Mononuclear cell (primary cell): ENCODE data around the gene PCDHGB3. TPM values are rescaled to one million over a fixed set of nuclear protein-coding genes. Genes with fewer than 3 reads are reported as not detected.
A peak's percentile ranks its signal among the peaks of the same experiment; 100 is the strongest.
"Not testable (repeated sequence)": the region's sequence is repeated elsewhere in the genome, so short reads cannot be mapped to it uniquely, and the experiment has no call there.

Experiments used
- H3K27me3 ChIP-seq: 2 replicates; pipeline ENCODE4 v1.6.0; 2011; ENCODE audit warnings: low read length, control low read depth; ENCODE audit not compliant: insufficient read depth
- H3K4me1 ChIP-seq: 2 replicates; pipeline ENCODE4 v1.5.1; 2011; ENCODE audit warnings: mild to moderate bottlenecking, low read length, control low read depth; ENCODE audit not compliant: insufficient read depth
- H3K4me3 ChIP-seq: 2 replicates; pipeline ENCODE4 v1.5.1; 2011; ENCODE audit warnings: mild to moderate bottlenecking, low read length, moderate library complexity
- H3K9me3 ChIP-seq: 2 replicates; pipeline ENCODE4 v1.5.1; 2011; ENCODE audit warnings: low read depth, mild to moderate bottlenecking, control low read depth, low read length
- total RNA-seq: library from RNA; depleted of rRNA; stranded (reverse); fragments of >200 nt; gene quantifications from one replicate; pipeline ENCODE4 v1.2.3, GENCODE V29; 2012

Gene PCDHGB3
- total RNA-seq, 1 donor = 0.63 TPM

DNA sequence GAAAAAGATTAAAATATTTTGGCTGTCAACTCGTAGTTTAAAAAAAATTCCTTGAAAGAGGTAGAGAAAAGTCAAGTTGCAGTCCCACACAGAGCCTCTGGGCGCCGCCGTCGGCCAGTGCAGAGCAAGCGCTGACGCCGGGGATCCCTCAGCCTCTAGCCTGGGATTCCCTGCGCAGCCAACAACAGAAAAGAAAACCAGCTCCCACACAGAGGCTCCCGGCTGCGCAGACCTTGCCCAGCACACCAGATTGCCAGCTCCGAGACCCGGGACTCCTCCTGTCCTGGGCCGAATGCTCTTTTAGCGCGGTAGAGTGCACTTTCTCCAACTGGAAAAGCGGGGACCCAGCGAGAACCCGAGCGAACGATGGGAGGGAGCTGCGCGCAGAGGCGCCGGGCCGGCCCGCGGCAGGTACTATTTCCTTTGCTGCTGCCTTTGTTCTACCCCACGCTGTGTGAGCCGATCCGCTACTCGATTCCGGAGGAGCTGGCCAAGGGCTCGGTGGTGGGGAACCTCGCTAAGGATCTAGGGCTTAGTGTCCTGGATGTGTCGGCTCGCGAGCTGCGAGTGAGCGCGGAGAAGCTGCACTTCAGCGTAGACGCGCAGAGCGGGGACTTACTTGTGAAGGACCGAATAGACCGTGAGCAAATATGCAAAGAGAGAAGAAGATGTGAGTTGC, 47.6 kb downstream of the PCDHGB3 start, which contains the start of gene PCDHGB7:
Gene PCDHGB7 (plus strand): TSS at position 184 of the 679 bp plus-strand sequence. CDS start 183 bp downstream, at position 367.
- not testable (repeated sequence) for H3K9me3 ChIP-seq, H3K4me3 ChIP-seq
- H3K27me3 ChIP-seq = peaks cover 98% of the 10 kb centered on the region
- peaks cover 23% of the 10 kb centered on the region for H3K4me1 ChIP-seq

DNA sequence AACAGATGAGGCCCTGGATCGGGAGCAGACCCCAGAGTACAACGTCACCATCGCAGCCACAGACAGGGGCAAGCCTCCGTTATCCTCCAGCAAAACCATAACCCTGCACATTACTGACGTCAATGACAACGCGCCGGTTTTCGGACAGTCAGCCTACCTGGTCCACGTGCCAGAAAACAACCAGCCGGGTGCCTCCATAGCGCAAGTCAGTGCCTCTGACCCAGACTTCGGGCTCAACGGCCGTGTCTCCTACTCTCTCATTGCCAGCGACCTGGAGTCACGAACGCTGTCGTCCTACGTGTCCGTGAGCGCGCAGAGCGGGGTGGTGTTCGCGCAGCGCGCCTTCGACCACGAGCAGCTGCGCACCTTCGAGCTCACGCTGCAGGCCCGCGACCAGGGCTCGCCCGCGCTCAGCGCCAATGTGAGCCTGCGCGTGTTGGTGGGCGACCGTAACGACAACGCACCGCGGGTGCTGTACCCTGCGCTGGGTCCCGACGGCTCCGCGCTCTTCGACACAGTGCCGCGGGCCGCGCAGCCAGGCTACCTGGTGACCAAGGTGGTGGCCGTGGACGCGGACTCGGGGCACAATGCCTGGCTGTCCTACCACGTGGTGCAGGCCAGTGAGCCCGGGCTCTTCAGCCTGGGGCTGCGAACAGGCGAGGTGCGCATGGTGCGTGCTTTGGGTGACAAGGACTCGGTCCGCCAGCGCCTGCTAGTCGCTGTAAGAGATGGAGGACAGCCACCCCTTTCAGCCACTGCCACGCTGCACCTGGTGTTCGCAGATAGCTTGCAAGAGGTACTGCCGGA, 49.2 kb downstream of the PCDHGB3 start:
- no peak overlapping the region for H3K4me3 ChIP-seq
- H3K9me3 ChIP-seq = no peaks in the 10 kb centered on the region
- peaks cover 12% of the 10 kb centered on the region for H3K4me1 ChIP-seq
- H3K27me3 ChIP-seq = peaks cover 95% of the 10 kb centered on the region

DNA sequence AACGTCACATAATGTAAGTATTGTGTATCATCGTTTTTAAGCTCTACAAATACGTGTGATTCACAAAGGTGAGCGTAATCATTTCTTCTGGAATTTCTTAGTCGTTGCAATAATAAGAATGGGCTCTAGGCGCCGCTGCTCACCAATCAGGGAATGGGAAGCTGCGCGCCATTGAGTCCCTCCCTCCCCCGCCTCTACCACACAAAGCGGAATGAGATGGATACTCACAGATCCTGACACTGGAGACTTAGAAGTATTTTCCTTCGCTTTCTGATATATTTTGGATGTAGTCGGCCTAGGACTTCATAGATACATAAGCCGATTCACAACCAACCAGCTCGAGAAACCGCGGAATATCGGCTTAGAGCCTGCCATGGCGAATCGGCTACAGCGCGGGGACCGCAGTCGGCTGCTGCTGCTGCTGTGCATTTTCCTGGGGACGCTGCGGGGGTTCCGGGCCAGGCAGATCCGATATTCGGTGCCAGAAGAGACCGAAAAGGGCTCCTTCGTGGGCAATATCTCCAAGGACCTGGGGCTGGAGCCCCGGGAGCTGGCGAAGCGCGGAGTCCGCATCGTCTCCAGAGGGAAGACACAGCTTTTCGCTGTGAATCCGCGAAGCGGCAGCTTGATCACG, 50.9 kb downstream of the PCDHGB3 start, which contains the start of gene PCDHGA11:
Gene PCDHGA11 (plus strand): TSS at position 197 of the 634 bp plus-strand sequence. CDS start 177 bp downstream, at position 374.
- H3K4me1 ChIP-seq = peaks cover 12% of the 10 kb centered on the region
- H3K9me3 ChIP-seq = no peaks in the 10 kb centered on the region
- peak within 1 kb of the TSS; percentile 25 for H3K4me3 ChIP-seq
- H3K27me3 ChIP-seq = peaks cover 97% of the 10 kb centered on the region

DNA sequence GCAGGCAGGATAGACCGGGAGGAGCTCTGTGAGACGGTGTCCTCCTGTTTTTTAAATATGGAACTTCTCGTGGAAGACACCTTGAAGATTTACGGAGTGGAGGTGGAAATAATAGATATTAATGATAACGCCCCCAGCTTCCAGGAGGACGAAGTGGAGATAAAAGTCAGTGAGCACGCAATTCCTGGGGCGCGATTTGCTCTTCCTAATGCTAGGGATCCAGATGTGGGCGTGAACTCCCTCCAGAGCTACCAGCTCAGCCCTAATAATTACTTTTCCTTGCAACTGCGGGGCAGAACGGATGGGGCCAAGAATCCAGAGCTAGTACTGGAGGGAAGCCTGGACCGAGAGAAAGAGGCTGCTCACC, 51.4 kb downstream of the PCDHGB3 start:
- peak overlapping the region; percentile 25 for H3K4me3 ChIP-seq
- peaks cover 97% of the 10 kb centered on the region for H3K27me3 ChIP-seq
- peaks cover 12% of the 10 kb centered on the region for H3K4me1 ChIP-seq
- H3K9me3 ChIP-seq = no peaks in the 10 kb centered on the region

Other genes with a start within 250 kb of the PCDHGB3 start
- not detected for gene PCDHB4, start 248.4 kb upstream of the PCDHGB3 start, total RNA-seq
- 0.10 TPM for gene PCDHB5, start 235.0 kb upstream of the PCDHGB3 start, total RNA-seq
- gene PCDHB6, start 220.2 kb upstream of the PCDHGB3 start, total RNA-seq = not detected
- under 0.01 TPM for gene PCDHB7, start 197.6 kb upstream of the PCDHGB3 start, total RNA-seq
- gene PCDHB8, start 192.5 kb upstream of the PCDHGB3 start, total RNA-seq = not detected
- gene PCDHB16, start 187.9 kb upstream of the PCDHGB3 start, total RNA-seq = not detected
- 0.31 TPM for gene PCDHB9, start 183.1 kb upstream of the PCDHGB3 start, total RNA-seq
- gene PCDHB10, start 177.9 kb upstream of the PCDHGB3 start, total RNA-seq = not detected
- gene PCDHB11, start 170.6 kb upstream of the PCDHGB3 start, total RNA-seq = not detected
- gene PCDHB12, start 161.5 kb upstream of the PCDHGB3 start, total RNA-seq = not detected
- not detected for gene PCDHB13, start 156.3 kb upstream of the PCDHGB3 start, total RNA-seq
- gene PCDHB14, start 146.9 kb upstream of the PCDHGB3 start, total RNA-seq = not detected
- not detected for gene PCDHB15, start 124.8 kb upstream of the PCDHGB3 start, total RNA-seq
- gene SLC25A2, start 66.2 kb upstream of the PCDHGB3 start, total RNA-seq = 0.73 TPM
- gene TAF7, start 49.5 kb upstream of the PCDHGB3 start, total RNA-seq = 76.5 TPM
- gene PCDHGA1, start 39.7 kb upstream of the PCDHGB3 start, total RNA-seq = not detected
- gene PCDHGA2, start 31.5 kb upstream of the PCDHGB3 start, total RNA-seq = not detected
- 0.10 TPM for gene PCDHGA3, start 26.4 kb upstream of the PCDHGB3 start, total RNA-seq
- not detected for gene PCDHGB1, start 20.1 kb upstream of the PCDHGB3 start, total RNA-seq
- gene PCDHGA4, start 15.2 kb upstream of the PCDHGB3 start, total RNA-seq = 0.21 TPM
- 0.63 TPM for gene PCDHGB2, start 10.2 kb upstream of the PCDHGB3 start, total RNA-seq
- 0.21 TPM for gene PCDHGA5, start 6.1 kb upstream of the PCDHGB3 start, total RNA-seq
- 0.10 TPM for gene PCDHGA6, start 3.6 kb downstream of the PCDHGB3 start, total RNA-seq
- gene PCDHGA7, start 12.5 kb downstream of the PCDHGB3 start, total RNA-seq = 0.42 TPM
- gene PCDHGB4, start 17.5 kb downstream of the PCDHGB3 start, total RNA-seq = 0.31 TPM
- 0.10 TPM for gene PCDHGA8, start 22.4 kb downstream of the PCDHGB3 start, total RNA-seq
- gene PCDHGB5, start 27.7 kb downstream of the PCDHGB3 start, total RNA-seq = 0.84 TPM
- 0.42 TPM for gene PCDHGA9, start 32.5 kb downstream of the PCDHGB3 start, total RNA-seq
- gene PCDHGB6, start 37.8 kb downstream of the PCDHGB3 start, total RNA-seq = 0.63 TPM
- gene PCDHGA10, start 42.7 kb downstream of the PCDHGB3 start, total RNA-seq = 0.52 TPM
- 0.31 TPM for gene PCDHGB7, start 47.4 kb downstream of the PCDHGB3 start, total RNA-seq
- gene PCDHGA11, start 50.8 kb downstream of the PCDHGB3 start, total RNA-seq = 0.21 TPM
- 0.10 TPM for gene PCDHGA12, start 60.3 kb downstream of the PCDHGB3 start, total RNA-seq
- 0.42 TPM for gene PCDHGC3, start 105.7 kb downstream of the PCDHGB3 start, total RNA-seq
- gene PCDHGC4, start 114.8 kb downstream of the PCDHGB3 start, total RNA-seq = 0.10 TPM
- gene PCDHGC5, start 118.8 kb downstream of the PCDHGB3 start, total RNA-seq = not detected
- gene DIAPH1, start 248.8 kb downstream of the PCDHGB3 start, total RNA-seq = 81.9 TPM